Astrocyte of the hippocampus (primary cell): ENCODE data around the gene CHAT.
"Not testable (repeated sequence)": the region's sequence is repeated elsewhere in the genome, so short reads cannot be mapped to it uniquely, and the experiment has no call there.

Source experiments
- DNase-seq: peaks from one replicate; pipeline ENCODE4 v3.0.0; 2011; ENCODE audit warnings: low read depth, low spot score

CHAT gene

DNA sequence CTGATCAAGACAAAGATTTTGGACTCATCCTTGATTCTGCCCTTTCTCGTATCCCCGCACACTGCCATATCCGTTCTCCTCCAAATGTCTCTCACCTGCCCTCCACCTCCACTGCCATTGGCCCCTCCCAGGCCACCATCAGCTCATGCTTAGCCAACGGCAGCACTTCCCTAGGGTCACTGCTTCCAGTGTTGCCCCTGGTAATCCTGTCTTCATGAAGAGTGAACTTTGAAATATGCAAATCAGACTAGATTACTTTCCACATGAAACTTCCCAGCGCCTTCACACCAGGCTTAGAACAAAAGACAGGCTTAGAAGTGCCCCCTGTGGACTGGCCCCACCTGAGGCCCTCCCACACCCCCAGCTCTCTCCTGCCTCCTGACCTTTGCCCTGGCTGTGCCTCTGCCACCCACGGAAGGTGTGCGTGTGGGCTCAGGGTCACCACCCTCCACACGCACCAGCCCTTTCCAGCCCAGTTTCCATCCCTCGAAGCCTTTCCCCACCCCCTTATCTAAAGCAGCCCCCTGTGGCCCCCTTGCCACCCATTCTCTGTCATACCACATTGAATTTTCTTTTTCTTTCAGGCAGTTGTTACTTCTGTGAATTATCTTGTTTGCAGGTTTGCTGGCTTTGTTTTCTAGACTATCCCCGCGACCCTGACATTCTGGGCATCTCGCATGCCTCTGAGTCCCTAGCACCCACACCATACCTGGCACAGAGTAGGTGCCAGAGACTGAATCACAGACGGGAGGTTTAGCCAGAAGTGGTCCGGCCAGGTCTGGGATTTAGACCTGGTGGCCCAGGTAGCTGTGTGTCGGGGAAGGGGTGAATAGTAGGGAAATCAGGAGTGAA lies 38.8 kb downstream of the CHAT start:
- DNase-seq = no peak

DNA sequence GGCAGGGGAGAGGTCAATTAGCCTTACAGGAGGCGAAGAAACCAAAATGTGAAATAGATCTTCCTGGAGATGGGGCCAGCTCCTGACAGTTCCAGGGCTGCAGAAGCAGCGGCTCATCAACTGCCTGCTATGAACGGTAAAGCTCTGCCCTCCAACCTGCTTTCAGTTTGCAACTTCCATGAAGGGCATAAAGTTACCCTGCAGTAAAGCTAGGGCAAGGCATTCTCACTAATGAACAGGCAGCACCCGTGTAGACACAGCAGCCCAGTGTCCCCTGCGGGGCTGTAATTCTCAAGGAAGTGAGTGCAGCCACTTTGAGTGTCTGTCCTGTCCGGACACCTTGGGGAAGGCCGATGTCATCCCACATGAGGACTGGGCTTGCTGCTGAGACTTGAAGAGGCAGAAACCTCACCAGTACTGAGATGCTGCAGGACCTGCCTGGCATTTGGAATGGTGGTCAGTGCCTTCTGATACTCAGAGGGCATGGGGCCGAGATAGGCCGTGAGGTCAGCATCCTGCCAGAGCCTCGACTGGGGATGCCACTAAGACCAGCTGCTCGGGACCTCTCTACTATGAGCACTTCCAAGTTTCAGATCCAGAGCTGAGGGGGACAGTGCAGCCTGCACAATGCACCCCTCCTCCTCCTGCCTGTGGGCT lies 39.6 kb downstream of the CHAT start:
- no peak for DNase-seq

DNA sequence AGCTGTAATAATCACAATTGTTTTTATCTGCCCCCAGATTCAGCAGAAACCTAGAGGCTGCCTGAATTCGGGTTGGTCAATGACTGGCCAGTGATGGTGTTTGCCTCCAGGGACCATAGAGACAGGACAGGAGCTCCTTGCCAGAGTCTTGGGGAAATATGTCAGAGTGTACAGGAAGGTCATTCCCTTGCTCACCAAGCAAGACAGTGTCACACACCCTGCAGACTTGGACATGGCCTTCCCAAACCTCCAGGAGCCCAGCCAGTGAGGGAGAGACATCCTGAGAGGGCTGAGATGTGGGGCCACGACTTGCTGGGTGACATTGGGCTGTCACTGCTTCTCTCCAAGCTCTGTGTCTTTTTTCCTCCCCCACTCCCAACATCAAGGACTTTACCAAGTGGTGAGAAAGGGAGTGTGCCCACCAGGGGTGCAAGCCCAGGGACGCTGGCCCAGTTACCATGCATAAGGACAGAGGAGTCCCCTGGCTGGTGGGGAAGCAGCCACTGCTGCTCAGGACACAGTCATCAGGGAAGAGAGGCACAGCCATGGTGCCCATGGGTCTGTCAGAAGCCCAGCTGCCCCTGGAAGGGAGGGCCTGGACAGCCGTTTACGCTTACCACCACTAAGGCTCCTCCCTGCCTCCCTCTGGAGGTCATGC lies 40.3 kb downstream of the CHAT start:
- no peak for DNase-seq

DNA sequence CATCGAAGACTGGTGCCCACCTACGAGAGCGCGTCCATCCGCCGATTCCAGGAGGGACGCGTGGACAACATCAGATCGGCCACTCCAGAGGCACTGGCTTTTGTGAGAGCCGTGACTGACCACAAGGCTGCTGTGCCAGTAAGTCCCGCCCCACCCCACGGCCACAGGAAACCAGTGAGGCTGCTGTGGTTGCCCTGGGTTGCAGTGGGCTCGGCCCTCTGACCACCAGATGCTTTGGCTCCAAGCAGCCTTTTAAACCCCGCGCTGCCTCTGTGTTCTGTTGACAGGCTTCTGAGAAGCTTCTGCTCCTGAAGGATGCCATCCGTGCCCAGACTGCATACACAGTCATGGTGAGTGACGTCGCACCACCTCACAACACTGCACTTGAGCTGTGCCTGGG lies 41.3 kb downstream of the CHAT start:
- DNase-seq = no peak

DNA sequence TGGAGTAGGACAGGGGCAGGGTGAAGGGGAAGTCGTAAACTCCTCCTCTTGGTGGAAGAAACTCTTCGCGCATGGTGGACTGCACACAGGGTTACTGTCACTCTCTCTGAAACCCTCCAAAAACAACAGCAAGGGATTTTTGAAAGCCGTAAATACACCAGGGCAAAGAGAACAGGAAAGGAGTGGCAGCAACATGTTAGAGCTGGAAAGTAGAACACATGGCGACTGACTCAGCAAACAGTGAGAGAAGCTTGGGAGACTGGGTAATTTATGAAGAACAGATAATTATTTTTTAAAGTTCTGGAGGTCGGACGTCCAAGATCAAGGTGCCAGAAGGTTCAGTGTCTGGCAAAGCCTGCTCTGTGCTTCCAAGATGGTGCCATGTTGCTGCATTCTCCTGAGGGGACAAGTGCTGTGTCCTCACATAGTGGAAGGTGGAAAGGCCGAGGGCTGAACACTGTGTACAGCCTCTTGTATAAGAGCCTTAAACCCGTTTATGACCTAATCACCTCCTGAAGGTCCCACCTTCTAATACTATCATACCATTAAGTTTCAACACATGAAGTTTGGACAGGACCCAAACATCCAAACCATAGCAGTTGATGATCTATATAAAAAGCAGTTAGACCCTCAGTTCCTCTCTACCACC lies 43.1 kb downstream of the CHAT start:
- DNase-seq = no peak

DNA sequence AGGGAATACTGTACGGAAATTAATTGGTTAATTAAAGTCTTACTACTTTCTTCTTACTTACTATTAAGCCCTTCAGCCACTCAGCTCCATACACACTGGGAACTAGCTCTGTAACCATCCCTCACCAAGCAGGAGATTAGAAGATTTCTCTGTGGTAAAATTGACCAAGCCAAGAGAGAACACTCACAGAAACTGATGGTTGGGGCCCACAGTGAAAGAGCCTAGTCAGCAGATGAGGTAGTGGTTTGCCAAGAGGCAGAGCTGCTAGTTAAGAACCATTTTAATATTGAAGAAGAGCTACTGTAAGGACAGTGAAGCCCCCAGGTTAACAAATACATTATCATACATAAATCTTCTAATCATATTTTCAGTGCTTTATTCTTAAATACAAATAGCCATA lies 43.8 kb downstream of the CHAT start:
- DNase-seq = no peak

DNA sequence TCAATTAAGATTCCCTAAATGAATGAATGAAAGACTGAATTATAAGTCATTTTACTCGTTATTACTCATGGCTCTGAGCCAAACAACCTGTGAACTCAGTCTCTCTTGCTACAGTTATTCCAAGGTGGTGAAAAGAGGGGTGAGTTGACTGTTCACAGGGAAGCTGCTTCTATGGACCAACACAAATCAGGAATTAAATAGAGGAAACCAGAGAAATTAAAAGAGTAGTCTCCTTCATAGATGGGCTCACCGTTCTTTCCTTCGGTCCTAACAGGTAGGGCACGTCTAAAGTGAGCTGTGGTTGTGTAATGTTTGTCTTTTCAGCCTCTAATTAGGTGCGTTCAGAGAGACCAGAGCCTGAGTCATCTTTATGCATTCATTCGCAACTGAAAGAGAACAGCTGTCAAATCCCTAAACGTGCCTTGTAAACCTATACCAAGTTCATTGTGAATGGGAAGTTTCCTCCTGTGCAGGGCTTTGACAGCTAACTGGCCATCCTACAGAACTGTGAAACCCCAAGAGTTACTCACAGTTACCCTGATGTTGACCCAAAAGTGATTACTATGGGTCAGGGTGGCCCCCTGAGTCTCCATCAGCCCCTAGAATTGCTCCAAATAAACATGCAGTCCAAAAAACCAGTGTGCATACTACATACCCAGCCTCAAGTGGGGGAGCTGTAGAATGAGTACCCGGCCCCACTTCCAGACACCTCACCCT lies 47.5 kb downstream of the CHAT start:
- no peak for DNase-seq

DNA sequence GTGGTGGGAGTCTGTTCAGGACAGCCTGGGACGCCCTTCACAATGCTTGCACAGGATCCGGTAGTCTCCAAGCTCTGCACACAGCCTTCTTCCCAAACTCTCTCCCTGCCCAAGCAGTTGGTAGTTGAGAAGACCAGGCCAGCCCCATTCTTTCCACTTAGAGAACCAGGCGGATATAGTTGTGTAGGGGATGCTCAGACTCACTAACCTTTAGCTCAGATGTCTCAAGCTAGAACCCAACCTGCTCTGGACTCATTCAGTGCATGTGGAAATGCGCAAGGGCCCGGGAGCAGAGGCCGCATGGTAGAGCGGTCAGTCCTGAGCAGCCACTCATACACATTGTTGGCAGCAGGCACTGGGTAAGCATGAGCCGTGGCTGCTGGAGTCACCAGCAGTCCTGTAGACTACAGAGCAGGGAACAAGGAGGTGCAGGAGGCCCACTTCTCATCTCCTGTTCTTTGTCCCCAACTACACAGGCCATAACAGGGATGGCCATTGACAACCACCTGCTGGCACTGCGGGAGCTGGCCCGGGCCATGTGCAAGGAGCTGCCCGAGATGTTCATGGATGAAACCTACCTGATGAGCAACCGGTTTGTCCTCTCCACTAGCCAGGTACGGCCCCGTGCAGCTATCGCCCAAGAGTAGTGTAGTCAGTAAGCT lies 48.5 kb downstream of the CHAT start:
- DNase-seq = no peak

DNA sequence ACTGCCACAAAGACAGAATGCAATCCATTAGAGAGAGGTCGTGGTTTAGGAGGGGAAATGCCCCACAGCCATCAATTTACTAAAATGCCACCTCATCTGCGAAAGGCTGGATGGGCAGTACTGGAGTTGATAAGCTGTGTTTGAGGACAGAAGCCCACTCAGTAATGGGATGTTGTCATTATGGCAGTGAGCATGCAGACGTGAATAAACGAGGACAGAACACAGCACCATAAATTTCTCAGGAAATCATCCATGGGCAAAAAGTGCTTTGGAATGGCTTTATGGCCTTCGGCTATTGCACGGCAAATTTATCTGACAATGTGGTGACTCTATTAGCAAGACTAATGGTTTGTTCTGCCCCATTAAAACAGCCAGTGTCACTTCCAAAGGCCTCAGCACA lies 49.8 kb downstream of the CHAT start:
- no peak for DNase-seq

DNA sequence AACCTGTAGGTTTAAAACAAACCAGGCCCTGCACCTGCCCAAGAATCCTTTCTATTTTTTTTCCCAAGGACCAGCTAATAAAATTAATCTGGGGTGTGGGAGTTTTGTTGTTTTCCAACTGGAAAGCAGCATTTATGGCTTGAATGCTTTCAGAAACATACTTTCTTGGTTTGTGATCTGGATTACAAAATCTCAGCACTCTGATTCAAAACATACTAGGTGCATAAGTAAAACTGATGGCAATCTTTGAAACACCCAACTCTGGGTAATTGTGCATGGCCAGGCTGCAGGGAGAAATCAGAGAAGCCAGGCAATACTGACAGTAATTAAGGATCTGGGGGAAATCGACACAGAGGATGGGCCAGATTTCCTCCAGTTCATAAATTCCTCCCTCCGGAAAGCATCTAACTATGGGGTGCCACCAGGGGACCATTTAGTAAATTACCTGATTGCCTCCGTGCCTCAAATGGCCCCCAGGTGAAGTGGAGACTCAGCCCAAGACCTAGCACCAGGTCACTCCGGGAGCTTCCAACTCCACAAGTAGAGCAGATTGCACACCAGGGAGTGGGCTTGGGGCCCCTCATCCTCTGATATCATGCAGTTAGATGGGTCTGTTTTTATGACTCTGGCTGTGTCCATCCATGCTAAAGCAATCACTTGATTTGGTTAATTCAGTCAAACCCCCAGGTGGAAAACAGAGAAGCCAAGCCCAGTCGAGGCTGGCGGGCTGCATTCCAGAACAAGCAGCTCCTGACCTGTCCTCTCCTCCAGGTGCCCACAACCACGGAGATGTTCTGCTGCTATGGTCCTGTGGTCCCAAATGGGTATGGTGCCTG lies 50.4 kb downstream of the CHAT start:
- no peak for DNase-seq

DNA sequence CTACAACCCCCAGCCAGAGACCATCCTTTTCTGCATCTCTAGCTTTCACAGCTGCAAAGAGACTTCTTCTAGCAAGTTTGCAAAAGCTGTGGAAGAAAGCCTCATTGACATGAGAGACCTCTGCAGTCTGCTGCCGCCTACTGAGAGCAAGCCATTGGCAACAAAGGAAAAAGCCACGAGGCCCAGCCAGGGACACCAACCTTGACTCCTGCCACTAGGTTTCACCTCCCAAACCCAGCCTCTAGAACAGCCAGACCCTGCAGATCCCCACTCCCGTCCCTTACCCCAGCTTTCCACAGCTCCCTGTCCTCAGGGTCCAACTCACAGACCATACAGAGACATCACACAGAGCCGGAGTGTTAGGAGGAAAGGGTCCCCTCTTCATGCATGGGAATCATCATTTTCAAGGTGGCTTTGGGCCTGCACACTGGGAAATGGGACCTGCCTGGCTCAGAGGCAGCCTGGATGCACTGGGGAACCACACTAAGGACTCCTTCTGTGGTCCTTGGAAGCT lies 51.1 kb downstream of the CHAT start:
- no peak for DNase-seq

DNA sequence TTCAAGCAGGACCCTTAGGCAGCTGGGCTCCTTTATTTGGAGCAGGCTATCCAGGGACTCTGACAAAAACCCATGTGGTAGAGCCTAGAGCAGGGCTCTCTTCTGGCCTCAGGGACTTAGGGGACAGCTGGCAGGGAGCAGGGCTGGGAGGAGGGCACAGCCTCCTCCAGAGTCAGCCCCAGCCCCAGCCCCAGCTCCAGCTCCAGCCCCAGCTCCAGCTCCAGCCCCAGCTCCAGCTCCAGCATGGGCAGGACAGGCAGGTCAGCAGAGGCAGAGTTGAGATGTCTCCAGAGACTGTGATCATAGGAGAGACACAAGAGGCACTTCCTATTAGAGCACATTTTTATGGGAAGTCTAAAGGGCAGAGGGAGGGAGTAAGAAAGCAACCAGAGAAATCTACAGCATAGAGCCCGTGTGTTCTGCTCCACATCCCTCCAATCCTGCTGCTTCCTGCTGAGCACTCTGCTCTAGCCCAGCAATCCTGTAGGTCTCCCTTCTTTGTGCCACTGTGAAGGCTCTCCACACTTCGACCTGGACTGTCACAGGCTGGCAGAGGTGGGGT lies 52.3 kb downstream of the CHAT start:
- no peak for DNase-seq

DNA sequence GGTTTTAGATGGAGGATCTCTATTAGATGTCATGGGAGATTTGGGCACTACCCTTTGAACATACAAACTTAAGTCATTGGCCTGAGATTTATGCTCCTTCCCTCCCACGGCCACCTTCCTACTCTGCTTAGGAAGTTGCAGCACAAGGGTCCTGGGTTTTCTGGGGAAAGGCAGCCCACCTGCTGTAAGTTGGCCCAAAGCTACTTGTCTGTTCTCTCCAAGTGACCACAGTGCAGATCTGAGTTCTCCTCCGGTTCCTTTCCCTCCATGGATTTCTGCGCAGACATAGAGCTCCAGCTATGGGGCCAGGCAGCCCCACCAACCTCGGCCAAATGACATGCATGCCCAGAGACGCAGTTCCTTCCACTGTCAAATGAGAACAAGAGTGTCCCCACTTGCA lies 52.8 kb downstream of the CHAT start:
- no peak for DNase-seq

DNA sequence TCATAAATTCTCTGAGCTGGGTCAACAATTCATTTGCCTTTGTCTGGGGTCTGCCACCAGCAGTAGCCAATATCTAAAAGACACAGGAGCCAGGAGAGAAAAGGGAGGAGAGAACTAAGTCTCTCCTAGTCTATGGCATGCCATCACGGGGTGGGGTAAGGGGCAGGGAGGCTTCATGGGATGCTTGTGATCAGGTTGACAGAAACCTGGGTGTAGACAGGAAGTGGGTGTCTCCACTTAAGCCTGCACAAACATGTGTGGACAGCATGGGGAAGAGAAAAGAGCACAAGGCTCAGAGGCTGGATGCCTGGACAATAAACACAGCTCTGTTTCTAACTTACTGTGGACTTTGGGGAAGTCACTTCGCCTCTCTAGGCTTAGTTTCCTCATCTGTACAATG lies 54.2 kb downstream of the CHAT start:
- no peak for DNase-seq

DNA sequence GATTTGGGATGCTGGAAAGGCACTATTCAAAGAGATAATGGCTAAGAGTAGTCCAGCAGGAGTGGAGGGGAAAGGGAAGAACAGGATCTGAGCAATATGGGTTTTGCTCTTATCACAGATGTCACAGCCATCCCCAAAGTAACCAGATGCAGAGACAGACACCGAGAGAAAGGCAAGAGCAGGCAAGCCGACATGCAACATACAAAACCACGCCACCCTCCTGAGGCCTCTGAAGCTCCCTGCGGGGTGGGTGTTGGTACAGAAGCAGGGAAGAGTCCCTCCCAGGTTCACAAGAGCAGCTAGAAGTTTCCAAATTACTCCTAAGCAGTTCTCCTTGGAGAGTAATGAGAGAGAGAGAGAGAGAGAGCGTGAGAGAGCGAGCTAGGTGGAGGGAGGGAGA lies 54.8 kb downstream of the CHAT start:
- DNase-seq = no peak

DNA sequence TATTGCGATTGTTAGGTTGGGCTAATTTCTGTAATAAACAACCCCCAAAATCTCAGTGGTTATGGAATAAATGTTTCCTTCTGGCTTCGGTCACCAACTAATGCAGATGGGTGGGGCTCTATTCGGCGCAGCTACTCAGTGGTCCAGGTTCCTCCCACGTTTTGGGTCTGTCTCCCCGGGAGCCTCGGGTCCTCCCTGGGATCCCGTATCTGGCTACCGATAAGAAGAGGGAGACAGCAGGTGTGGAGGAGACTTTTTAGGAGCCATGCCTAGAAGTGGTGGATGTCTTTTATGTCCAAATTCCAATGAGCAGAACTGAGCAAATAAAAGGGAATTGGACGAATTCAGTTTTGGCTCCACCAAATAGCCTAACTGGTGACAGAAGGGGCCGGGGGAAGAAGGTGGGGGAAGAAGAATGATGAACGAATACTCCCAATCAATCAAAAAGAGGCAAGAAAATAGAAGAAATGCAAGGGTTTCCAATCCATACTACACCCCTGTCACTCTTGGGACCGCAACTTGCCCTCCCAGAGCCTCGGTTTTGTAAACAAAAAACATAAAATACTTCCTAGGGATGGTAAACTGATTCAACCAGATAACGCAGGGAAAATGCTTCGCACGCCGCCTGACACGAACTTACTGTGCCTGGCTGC lies 65.1 kb downstream of the CHAT start:
- no peak for DNase-seq

DNA sequence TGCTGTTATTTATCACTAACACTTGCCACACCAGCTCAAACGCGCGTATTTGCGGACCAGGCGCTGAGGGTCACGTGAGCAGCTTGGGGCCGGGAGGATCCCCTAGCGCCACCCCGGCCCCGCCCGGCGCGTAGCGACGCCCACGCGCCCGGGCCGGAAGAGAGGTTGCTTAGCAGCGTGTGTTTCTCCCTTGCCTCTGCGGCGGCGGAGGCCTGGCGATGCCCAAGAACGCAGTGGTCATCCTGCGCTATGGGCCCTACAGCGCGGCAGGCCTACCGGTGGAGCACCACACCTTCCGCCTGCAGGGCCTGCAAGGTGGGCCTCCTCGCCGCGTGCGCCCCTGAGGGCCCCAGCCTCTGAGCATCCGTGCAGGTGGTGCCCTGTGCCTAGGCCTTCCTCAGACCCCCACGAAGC lies 65.7 kb downstream of the CHAT start, which contains the start of gene C10orf53:
Gene C10orf53 (plus strand): TSS at position 172 of the 414 bp plus-strand sequence. CDS start 47 bp downstream, at position 219.
- DNase-seq = peak; percentile 58

DNA sequence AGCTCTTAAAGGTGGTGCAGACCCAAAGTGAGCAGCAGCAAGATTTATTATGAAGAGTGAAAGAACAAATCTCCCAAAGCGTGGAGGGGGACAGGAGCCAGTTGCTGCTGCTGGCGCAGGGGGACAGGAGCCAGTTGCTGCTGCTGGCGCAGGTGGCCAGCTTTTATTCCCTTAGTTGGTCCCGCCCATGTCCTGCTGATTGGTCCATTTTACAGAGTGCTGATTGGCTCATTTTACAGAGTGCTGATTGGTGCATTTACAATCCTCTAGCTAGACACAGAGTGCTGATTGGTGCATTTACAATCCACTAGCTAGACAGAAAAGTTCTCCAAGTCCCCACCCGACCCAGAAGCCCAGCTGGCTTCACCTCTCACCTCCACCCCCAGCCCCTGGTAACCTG lies 68.6 kb downstream of the CHAT start:
- DNase-seq = not testable (repeated sequence)

DNA sequence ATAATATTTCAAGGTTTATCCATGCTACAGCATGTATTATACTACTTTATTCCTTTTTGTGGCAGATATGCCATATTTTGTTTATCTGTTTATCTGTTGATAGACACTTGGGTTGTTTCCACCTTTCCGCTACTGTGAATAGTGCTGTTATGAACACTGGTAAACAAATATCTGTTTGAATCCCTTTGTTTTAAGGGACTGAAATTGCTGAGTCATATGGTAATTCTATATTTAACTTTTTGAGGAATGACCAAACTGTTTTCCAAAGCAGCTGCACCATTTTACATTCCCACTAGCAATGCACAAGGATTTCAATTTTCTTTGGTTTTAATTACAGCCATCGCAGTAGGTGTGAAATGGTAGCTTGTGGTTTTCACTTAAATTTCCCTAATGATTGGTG lies 69.0 kb downstream of the CHAT start:
- no peak for DNase-seq
